SJCRH30 (cell line): ENCODE measurements around the gene SGIP1. TPM values are rescaled to one million over a fixed set of nuclear protein-coding genes. Genes with fewer than 3 reads are reported as not detected.

Source experiments
- DNase-seq, 2 experiments: peaks; one replicate each; pipeline ENCODE4 v3.0.0-alpha.2; 2015 to 2020
- H3K27ac ChIP-seq: fragments of 250-450 bp; sonication (Bioruptor Pico); 2 replicates; pipeline ENCODE4 v1.5.1; 2020; ENCODE audit warnings: mild to moderate bottlenecking, moderate library complexity
- H3K27me3 ChIP-seq: fragments of 250-450 bp; sonication (Bioruptor Pico); 2 replicates; pipeline ENCODE4 v1.5.1; 2020; ENCODE audit warnings: mild to moderate bottlenecking, moderate library complexity
- H3K36me3 ChIP-seq: fragments of 250-450 bp; sonication (Bioruptor Pico); 2 replicates; pipeline ENCODE4 v1.5.1; 2020; ENCODE audit warnings: mild to moderate bottlenecking, moderate library complexity
- H3K4me1 ChIP-seq: fragments of 250-450 bp; sonication (Bioruptor Pico); 2 replicates; pipeline ENCODE4 v1.5.1; 2020; ENCODE audit warnings: mild to moderate bottlenecking, moderate library complexity
- H3K4me3 ChIP-seq: fragments of 250-450 bp; sonication (Bioruptor Pico); 2 replicates; pipeline ENCODE4 v1.5.1; 2020; ENCODE audit warnings: mild to moderate bottlenecking, moderate library complexity
- H3K9me3 ChIP-seq: fragments of 250-450 bp; sonication (Bioruptor Pico); replicated peaks from 2 replicates; pipeline ENCODE4 v1.5.1; 2020; ENCODE audit warnings: mild to moderate bottlenecking, moderate library complexity
- total RNA-seq: library from RNA; depleted of rRNA; stranded (reverse); fragments of >200 nt; shearing (Covaris generic); gene quantifications from 2 replicates; pipeline ENCODE4 v1.2.3, GENCODE V29; 2014

Gene SGIP1
- total RNA-seq, 1 experiment from 2014 or later, result 0.18 TPM

GRCh38 chr1:66556161-66556611, 22.2 kb downstream of the SGIP1 start:
- Histone ChIP-seq H3K4me3 (no peak overlapping the region), H3K36me3 (no peaks in the 10 kb centered on the region), H3K4me1 (no peaks in the 10 kb centered on the region), H3K27ac (no peak overlapping the region), H3K9me3 (no peaks in the 10 kb centered on the region), H3K27me3 (no peaks in the 10 kb centered on the region)
- DNase-seq, result no peak

GRCh38 chr1:66557157-66557556, 23.2 kb downstream of the SGIP1 start:
- no peak for DNase-seq
- no peak overlapping the region for H3K27ac ChIP-seq

GRCh38 chr1:66559517-66559916, 25.6 kb downstream of the SGIP1 start:
- H3K27me3 ChIP-seq, result no peaks in the 10 kb centered on the region
- H3K27ac ChIP-seq, result no peak overlapping the region
- peaks cover 19% of the 10 kb centered on the region for H3K4me1 ChIP-seq
- DNase-seq, result no peak
- H3K36me3 ChIP-seq, result no peaks in the 10 kb centered on the region
- H3K9me3 ChIP-seq, result no peaks in the 10 kb centered on the region
- H3K4me3 ChIP-seq, result no peak overlapping the region

More at GRCh38 chr1:66557157-66557556, 23.2 kb downstream of the SGIP1 start:
- Histone ChIP-seq H3K9me3 (no peaks in the 10 kb centered on the region), H3K4me3 (no peak overlapping the region), H3K4me1 (no peaks in the 10 kb centered on the region), H3K27me3 (no peaks in the 10 kb centered on the region), H3K36me3 (no peaks in the 10 kb centered on the region)

- DNase-seq, result no peak
- Histone ChIP-seq H3K9me3 (no peaks in the 10 kb centered on the region), H3K36me3 (no peaks in the 10 kb centered on the region), H3K4me3 (no peak overlapping the region), H3K27me3 (no peaks in the 10 kb centered on the region), H3K27ac (peak overlapping the region; percentile 53; the same call in 1 of the 2 replicates), H3K4me1 (peaks cover 23% of the 10 kb centered on the region)
Observed at GRCh38 chr1:66562561-66562960, 28.6 kb downstream of the SGIP1 start.

GRCh38 chr1:66563094-66563800, 29.3 kb downstream of the SGIP1 start:
- Histone ChIP-seq H3K4me1 (peaks cover 23% of the 10 kb centered on the region), H3K4me3 (peak overlapping the region; percentile 26), H3K27me3 (no peaks in the 10 kb centered on the region), H3K27ac (peak overlapping the region; percentile 53), H3K9me3 (no peaks in the 10 kb centered on the region), H3K36me3 (no peaks in the 10 kb centered on the region)
- DNase-seq, result peak; percentile 7 to 42

- Histone ChIP-seq H3K36me3 (no peaks in the 10 kb centered on the region), H3K4me1 (peaks cover 23% of the 10 kb centered on the region), H3K9me3 (no peaks in the 10 kb centered on the region), H3K27ac (peak overlapping the region; percentile 53), H3K4me3 (peak overlapping the region; percentile 26; the same call in 1 of the 2 replicates), H3K27me3 (no peaks in the 10 kb centered on the region)
- peak; percentile 13 to 39 for DNase-seq
Observed at GRCh38 chr1:66563941-66564630, 30.1 kb downstream of the SGIP1 start.

GRCh38 chr1:66570196-66570595, 36.2 kb downstream of the SGIP1 start:
- H3K27ac ChIP-seq, result no peak overlapping the region

GRCh38 chr1:66571789-66572188, 37.8 kb downstream of the SGIP1 start:
- Histone ChIP-seq H3K27me3 (no peaks in the 10 kb centered on the region), H3K9me3 (no peaks in the 10 kb centered on the region), H3K27ac (no peak overlapping the region), H3K4me1 (peaks cover 17% of the 10 kb centered on the region), H3K36me3 (no peaks in the 10 kb centered on the region), H3K4me3 (no peak overlapping the region)
- DNase-seq, result no peak

More at GRCh38 chr1:66570196-66570595, 36.2 kb downstream of the SGIP1 start:
- H3K36me3 ChIP-seq, result no peaks in the 10 kb centered on the region
- DNase-seq, result no peak
- no peak overlapping the region for H3K4me3 ChIP-seq
- H3K9me3 ChIP-seq, result no peaks in the 10 kb centered on the region
- no peaks in the 10 kb centered on the region for H3K27me3 ChIP-seq
- peaks cover 1% of the 10 kb centered on the region for H3K4me1 ChIP-seq

- peak; percentile 53 to 76 for DNase-seq
- Histone ChIP-seq H3K9me3 (no peaks in the 10 kb centered on the region), H3K27ac (peak overlapping the region; percentile 31), H3K4me3 (no peak overlapping the region), H3K36me3 (no peaks in the 10 kb centered on the region), H3K4me1 (peaks cover 20% of the 10 kb centered on the region), H3K27me3 (no peaks in the 10 kb centered on the region)
Observed at GRCh38 chr1:66575739-66576138, 41.8 kb downstream of the SGIP1 start.

- H3K4me1 ChIP-seq, result peaks cover 20% of the 10 kb centered on the region
- no peaks in the 10 kb centered on the region for H3K9me3 ChIP-seq
- H3K27me3 ChIP-seq, result no peaks in the 10 kb centered on the region
- peak overlapping the region; percentile 31 for H3K27ac ChIP-seq
- DNase-seq, result peak; percentile 49 to 68
- H3K36me3 ChIP-seq, result no peaks in the 10 kb centered on the region
- no peak overlapping the region for H3K4me3 ChIP-seq
Observed at GRCh38 chr1:66576645-66577044, 42.7 kb downstream of the SGIP1 start.

GRCh38 chr1:66578841-66579240, 44.9 kb downstream of the SGIP1 start:
- Histone ChIP-seq H3K9me3 (no peaks in the 10 kb centered on the region), H3K4me1 (peaks cover 20% of the 10 kb centered on the region), H3K27ac (no peak overlapping the region), H3K36me3 (no peaks in the 10 kb centered on the region), H3K4me3 (no peak overlapping the region), H3K27me3 (no peaks in the 10 kb centered on the region)
- DNase-seq, result no peak

GRCh38 chr1:66580081-66580480, 46.1 kb downstream of the SGIP1 start:
- no peaks in the 10 kb centered on the region for H3K27me3 ChIP-seq
- DNase-seq, result no peak
- H3K27ac ChIP-seq, result no peak overlapping the region
- peaks cover 20% of the 10 kb centered on the region for H3K4me1 ChIP-seq
- H3K4me3 ChIP-seq, result no peak overlapping the region
- H3K36me3 ChIP-seq, result no peaks in the 10 kb centered on the region
- H3K9me3 ChIP-seq, result no peaks in the 10 kb centered on the region

- no peaks in the 10 kb centered on the region for H3K36me3 ChIP-seq
- no peaks in the 10 kb centered on the region for H3K9me3 ChIP-seq
- DNase-seq, result no peak
- no peak overlapping the region for H3K4me3 ChIP-seq
- H3K27ac ChIP-seq, result no peak overlapping the region
- 0 out of 2 replicates have a peak, but pooled peaks cover 2% of the 10 kb centered on the region for H3K4me1 ChIP-seq
- H3K27me3 ChIP-seq, result no peaks in the 10 kb centered on the region
Observed at GRCh38 chr1:66583021-66583420, 49.1 kb downstream of the SGIP1 start.

GRCh38 chr1:66585002-66585401, 51.0 kb downstream of the SGIP1 start:
- Histone ChIP-seq H3K27ac (no peak overlapping the region), H3K27me3 (no peaks in the 10 kb centered on the region), H3K4me1 (0 out of 2 replicates have a peak, but pooled peaks cover 2% of the 10 kb centered on the region), H3K4me3 (no peak overlapping the region), H3K9me3 (no peaks in the 10 kb centered on the region), H3K36me3 (no peaks in the 10 kb centered on the region)
- no peak for DNase-seq

GRCh38 chr1:66589326-66589725, 55.4 kb downstream of the SGIP1 start:
- Histone ChIP-seq H3K9me3 (no peaks in the 10 kb centered on the region), H3K4me3 (no peak overlapping the region), H3K27me3 (no peaks in the 10 kb centered on the region), H3K36me3 (no peaks in the 10 kb centered on the region), H3K27ac (no peak overlapping the region), H3K4me1 (peaks cover 6% of the 10 kb centered on the region)
- no peak for DNase-seq
